CD14-positive monocyte (primary cell): ENCODE data around the gene CACNA1C. TPM values are rescaled to one million over a fixed set of nuclear protein-coding genes. Genes with fewer than 3 reads are reported as not detected.

Experiments
- DNase-seq, 3 donors: peaks; one replicate each; pipeline ENCODE4 v3.0.0-alpha.2; 2011 to 2022
- H2AFZ ChIP-seq: 2 replicates; pipeline ENCODE4 v1.6.0; 2012; ENCODE audit warnings: mild to moderate bottlenecking, low read depth, low read length, inconsistent platforms; ENCODE audit not compliant: insufficient read depth, poor library complexity, severe bottlenecking
- H3K27ac ChIP-seq, 2 donors: 1 replicate in 1 of 2; 2 replicates in 1 of 2; pipeline ENCODE4 v1.5.1; 2012 to 2013; ENCODE audit warnings: low read length in 2 of 2, control low read depth in 1 of 2, inconsistent platforms in 1 of 2, low read depth in 1 of 2, mild to moderate bottlenecking in 1 of 2
- H3K27me3 ChIP-seq, 2 donors: one replicate each; pipeline versions ENCODE4 v1.6.0 to v1.6.1; 2011 to 2013; ENCODE audit warnings: low read length in 2 of 2; ENCODE audit not compliant: control insufficient read depth in 2 of 2, insufficient read depth in 2 of 2
- H3K36me3 ChIP-seq, 2 donors: replicated peaks in 1 of 2; 1 replicate in 1 of 2; 2 replicates in 1 of 2; pipeline versions ENCODE4 v1.5.1 to v1.6.1; 2012 to 2013; ENCODE audit warnings: low read length in 2 of 2, control low read depth in 1 of 2, inconsistent platforms in 1 of 2, mild to moderate bottlenecking in 1 of 2; ENCODE audit not compliant: insufficient read depth in 2 of 2, control insufficient read depth in 1 of 2
- H3K4me1 ChIP-seq, 2 donors: 1 replicate in 1 of 2; 2 replicates in 1 of 2; pipeline versions ENCODE4 v1.5.1 to v1.6.1; 2012 to 2013; ENCODE audit warnings: low read length in 2 of 2, control low read depth in 1 of 2, inconsistent platforms in 1 of 2, mild to moderate bottlenecking in 1 of 2, moderate library complexity in 1 of 2; ENCODE audit not compliant: insufficient read depth in 2 of 2, control insufficient read depth in 1 of 2
- H3K4me2 ChIP-seq: replicated peaks from 2 replicates; pipeline ENCODE3; 2012; ENCODE audit warnings: low read length, moderate library complexity, mild to moderate bottlenecking; ENCODE audit not compliant: poor library complexity, severe bottlenecking; ENCODE audit errors: extremely low read depth
- H3K4me3 ChIP-seq, 3 experiments: fragments of 200-600 bp in 1 of 3; sonication (generic) in 1 of 3; replicated peaks in 1 of 3; 1 replicate in 2 of 3; 2 replicates in 1 of 3; pipeline ENCODE4 v1.5.1; 2011 to 2013; ENCODE audit warnings: low read length in 3 of 3, mild to moderate bottlenecking in 3 of 3, control low read depth in 2 of 3, low read depth in 2 of 3, inconsistent platforms in 1 of 3, moderate library complexity in 1 of 3
- H3K79me2 ChIP-seq: 2 replicates; pipeline ENCODE4 v1.6.0; 2012; ENCODE audit warnings: mild to moderate bottlenecking, control low read depth, inconsistent platforms, low read length, moderate library complexity; ENCODE audit not compliant: insufficient read depth
- H3K9ac ChIP-seq: 2 replicates; pipeline ENCODE4 v1.6.0; 2017; ENCODE audit warnings: low read length, mild to moderate bottlenecking; ENCODE audit not compliant: insufficient read depth, poor library complexity, severe bottlenecking
- H3K9me3 ChIP-seq, 2 donors: replicated peaks in 1 of 2; 1 replicate in 1 of 2; 2 replicates in 1 of 2; pipeline versions ENCODE4 v1.5.1 to v1.6.1; 2012 to 2013; ENCODE audit warnings: low read length in 2 of 2, control low read depth in 1 of 2; ENCODE audit not compliant: control insufficient read depth in 1 of 2, insufficient read depth in 1 of 2
- H4K20me1 ChIP-seq: 2 replicates; pipeline ENCODE4 v1.6.0; 2012; ENCODE audit warnings: mild to moderate bottlenecking, low read length, control low read depth, moderate library complexity; ENCODE audit not compliant: insufficient read depth
- H3K27ac Mint-ChIP-seq, 7 donors: one replicate each; pipeline ENCODE4 v1.8.0; 2020; ENCODE audit warnings: mild to moderate bottlenecking in 7 of 7, mixed read lengths in 7 of 7, moderate library complexity in 6 of 7, inconsistent platforms in 2 of 7
- H3K27me3 Mint-ChIP-seq, 3 donors: one replicate each; pipeline ENCODE4 v1.8.0; 2021 to 2022; ENCODE audit warnings: low read depth in 3 of 3, mild to moderate bottlenecking in 3 of 3, mixed read lengths in 3 of 3, moderate library complexity in 3 of 3, inconsistent platforms in 1 of 3
- H3K36me3 Mint-ChIP-seq, 2 donors: one replicate each; pipeline ENCODE4 v1.8.0; 2020; ENCODE audit warnings: mixed read lengths in 2 of 2, inconsistent platforms in 1 of 2, mild to moderate bottlenecking in 1 of 2
- H3K4me1 Mint-ChIP-seq: one replicate; pipeline ENCODE4 v1.8.0; 2020; ENCODE audit warnings: mild to moderate bottlenecking, mixed read lengths
- H3K4me3 Mint-ChIP-seq, 2 donors: one replicate each; pipeline ENCODE4 v1.8.0; 2020; ENCODE audit warnings: mild to moderate bottlenecking in 2 of 2, mixed read lengths in 2 of 2, moderate library complexity in 1 of 2
- H3K9me3 Mint-ChIP-seq, 7 donors: one replicate each; pipeline ENCODE4 v1.8.0; 2020 to 2022; ENCODE audit warnings: mixed read lengths in 7 of 7, mild to moderate bottlenecking in 6 of 7, moderate library complexity in 6 of 7, inconsistent platforms in 2 of 7
- CTCF ChIP-seq: fragments of 200-600 bp; IDR thresholded peaks from one replicate; pipeline ENCODE4 v1.8.0; 2022; ENCODE audit warnings: antibody characterized with exemption, mild to moderate bottlenecking
- WGBS: methylation state at CpG from one replicate; pipeline ENCODE4 v1.1.5; 2013; ENCODE audit warnings: missing lambda C conversion rate; ENCODE audit not compliant: insufficient coverage; 5-methylcytosine and 5-hydroxymethylcytosine counted together
- intact Hi-C, 2 donors: fragments of 100-400 bp; cut with micrococcal nuclease; formaldehyde crosslinking; loops; one replicate each; pipeline versions ENCODE4 v1.15.0 to v1.15.1; 2023
- polyA plus RNA-seq, 3 donors: library from polyadenylated mRNA; depleted of rRNA in 1 of 3; unstranded in 2 of 3; stranded (reverse) in 1 of 3; fragments of 300-500 nt in 2 of 3; fragments of >200 nt in 1 of 3; fragmentation: Illumina TruSeq in 2 of 3; gene quantifications; 1 replicate in 2 of 3; 2 replicates in 1 of 3; pipeline ENCODE4 v1.2.3, GENCODE V29; 2012 to 2021

CACNA1C gene
- polyA plus RNA-seq, 3 donors, result not detected

- Histone ChIP-seq H3K36me3 (no peaks in the 10 kb centered on the region), H4K20me1 (no peaks in the 10 kb centered on the region), H3K4me3 (no peak overlapping the region), H3K27ac (no peak overlapping the region), H3K79me2 (no peaks in the 10 kb centered on the region), H2AFZ (no peak overlapping the region), H3K4me2 (no peak overlapping the region), H3K27me3 (no peaks in the 10 kb centered on the region), H3K9ac (no peak overlapping the region), H3K9me3 (no peaks in the 10 kb centered on the region), H3K4me1 (peaks cover 26 to 29% of the 10 kb centered on the region in 2 donors)
- Mint-ChIP-seq H3K36me3 (no peaks in the 10 kb centered on the region), H3K27me3 (peaks cover 0 to 4% (median 2%) of the 10 kb centered on the region in 3 donors), H3K4me3 (no peak overlapping the region), H3K4me1 (peaks cover 24% of the 10 kb centered on the region), H3K27ac (no peak overlapping the region), H3K9me3 (peaks cover 0 to 7% (median 0%) of the 10 kb centered on the region in 7 donors)
- DNase-seq, result no peak
- 100% methylated on average over 13 of the region's 15 CpGs for WGBS
- TF ChIP-seq CTCF, result no peak
- intact Hi-C loops, result no loop called here
Observed at GRCh38 chr12:2504577-2504976, 451.8 kb downstream of the CACNA1C start.

DNA sequence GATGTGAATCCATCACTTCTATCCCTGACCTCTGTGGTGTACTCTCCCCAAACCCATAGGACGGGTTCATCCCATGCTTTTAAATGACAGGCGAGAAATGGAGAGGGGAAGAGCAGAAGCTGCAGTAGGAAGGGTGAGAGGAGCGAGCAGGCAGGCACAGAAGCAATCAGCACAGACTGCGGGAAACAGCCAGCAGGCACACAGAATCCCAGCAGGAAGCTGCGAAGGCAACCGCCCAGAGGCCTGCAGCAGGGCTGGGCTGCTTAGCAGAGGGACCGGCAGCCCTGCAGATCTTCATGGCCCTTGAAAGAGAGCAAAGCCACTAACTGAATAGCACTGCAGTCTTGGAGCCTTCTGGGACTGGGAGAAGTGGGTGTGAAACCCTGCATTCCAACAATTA is 455.0 kb downstream of the CACNA1C start:
- WGBS, result 92% methylated on average over 5 of the region's 7 CpGs
- intact Hi-C loops, result no loop called here
- Histone ChIP-seq H3K9me3 (no peaks in the 10 kb centered on the region), H2AFZ (no peak overlapping the region), H3K4me2 (no peak overlapping the region), H3K4me1 (no peaks in the 10 kb centered on the region), H3K4me3 (no peak overlapping the region), H3K27ac (no peak overlapping the region), H4K20me1 (no peaks in the 10 kb centered on the region), H3K27me3 (no peaks in the 10 kb centered on the region), H3K9ac (no peak overlapping the region), H3K79me2 (no peaks in the 10 kb centered on the region), H3K36me3 (no peaks in the 10 kb centered on the region)
- peaks cover 0 to 3% (median 0%) of the 10 kb centered on the region in 7 donors for H3K9me3 Mint-ChIP-seq
- peak overlapping the region in 1 of 7 donors; percentile 7 for H3K27ac Mint-ChIP-seq
- H3K4me3 Mint-ChIP-seq, result no peak overlapping the region
- H3K36me3 Mint-ChIP-seq, result no peaks in the 10 kb centered on the region
- no peaks in the 10 kb centered on the region for H3K4me1 Mint-ChIP-seq
- no peak for DNase-seq
- H3K27me3 Mint-ChIP-seq, result peaks cover 0 to 2% (median 2%) of the 10 kb centered on the region in 3 donors
- no peak for TF ChIP-seq CTCF
